A673 (cell line): ENCODE results near the gene FXR2. TPM values are rescaled to one million over a fixed set of nuclear protein-coding genes. Genes with fewer than 3 reads are reported as not detected.

Source experiments
- BruUV-seq: library from RNA; stranded (reverse); fragments of 400-500 nt; replicated peaks from 2 replicates; lab custom pipeline; 2021; lab: Mats Ljungman, UMichigan
- CTCF ChIA-PET: fragments of 300-600 bp; sonication (Branson Sonifier 250); formaldehyde crosslinking; loops from one replicate; lab custom pipeline; 2022; ENCODE audit warnings: antibody characterized with exemption; lab: Charles Lee
- POLR2A ChIA-PET: fragments of 300-600 bp; sonication (Branson Sonifier 250); formaldehyde crosslinking; loops from one replicate; lab custom pipeline; 2022; ENCODE audit warnings: antibody characterized with exemption; ENCODE audit not compliant: low non-redundant PET; lab: Charles Lee
- DNase-seq: peaks from one replicate; pipeline ENCODE4 v3.0.0-alpha.2; 2015; ENCODE audit warnings: low spot score
- H3K27ac ChIP-seq: fragments of 200-600 bp; sonication (generic); 2 replicates; pipeline ENCODE4 v1.5.1; 2016; ENCODE audit warnings: mixed run types, low read depth, mild to moderate bottlenecking, mixed read lengths, antibody characterized with exemption, low read length; ENCODE audit not compliant: poor library complexity, severe bottlenecking
- H3K27me3 ChIP-seq: fragments of 200-600 bp; sonication (generic); replicated peaks from 2 replicates; pipeline ENCODE4 v1.6.1; 2017; ENCODE audit warnings: mixed run types, low read depth, mild to moderate bottlenecking, mixed read lengths, antibody characterized with exemption, low read length; ENCODE audit not compliant: insufficient read depth, poor library complexity
- H3K36me3 ChIP-seq: fragments of 200-600 bp; sonication (generic); 2 replicates; pipeline ENCODE4 v1.6.1; 2016; ENCODE audit warnings: mixed run types, mild to moderate bottlenecking, mixed read lengths, antibody characterized with exemption, low read length; ENCODE audit not compliant: insufficient read depth, poor library complexity, severe bottlenecking
- H3K4me1 ChIP-seq: fragments of 200-600 bp; sonication (generic); 2 replicates; pipeline ENCODE4 v1.6.1; 2017; ENCODE audit warnings: mixed run types, mild to moderate bottlenecking, mixed read lengths, antibody characterized with exemption, low read length; ENCODE audit not compliant: insufficient read depth, poor library complexity, severe bottlenecking
- H3K4me3 ChIP-seq: fragments of 200-600 bp; sonication (generic); 2 replicates; pipeline ENCODE4 v1.5.1; 2016; ENCODE audit warnings: low read depth, mixed run types, mild to moderate bottlenecking, mixed read lengths, low read length; ENCODE audit not compliant: poor library complexity, severe bottlenecking
- H3K9me3 ChIP-seq: fragments of 200-600 bp; sonication (generic); 2 replicates; pipeline ENCODE4 v1.6.1; 2016; ENCODE audit warnings: mixed run types, low read depth, mild to moderate bottlenecking, mixed read lengths, antibody characterized with exemption, low read length; ENCODE audit not compliant: poor library complexity, severe bottlenecking
- CTCF ChIP-seq: fragments of 300-800, 200-600 bp; sonication (generic); conservative IDR thresholded peaks from 2 replicates; pipeline ENCODE4 v1.5.1; 2017; ENCODE audit warnings: low read depth, mild to moderate bottlenecking, antibody characterized with exemption, low read length, moderate library complexity, mixed read lengths
- EZH2 ChIP-seq: fragments of 200-600 bp; sonication (generic); IDR thresholded peaks from 2 replicates; pipeline ENCODE4 v1.6.1; 2017; ENCODE audit warnings: borderline replicate concordance, low read depth, mild to moderate bottlenecking, mixed read lengths, antibody characterized with exemption, low read length; ENCODE audit not compliant: poor library complexity, severe bottlenecking
- intact Hi-C: fragments of 100-400 bp; cut with micrococcal nuclease; formaldehyde crosslinking; loops from one replicate; pipeline ENCODE4 v1.10.0; 2022; ENCODE audit not compliant: unreplicated experiment
- total RNA-seq: library from RNA; stranded (reverse); gene quantifications from 2 replicates; pipeline ENCODE4 v1.2.3, GENCODE V29; 2021

The FXR2 gene
- total RNA-seq, 1 experiment from 2014 or later, result 101 TPM

- no TSS peak for BruUV-seq
- intact Hi-C loops, result no loop called here
- DNase-seq, result no peak
Measured at GRCh38 chr17:7636163-7636562, 21.5 kb upstream of the FXR2 start.

GRCh38 chr17:7634384-7634783 lies 19.7 kb upstream of the FXR2 start:
- H3K27ac ChIP-seq, result no peak overlapping the region
- no TSS peak for BruUV-seq
- ChIA-PET POLR2A (no interaction called here), CTCF (no interaction called here)
- no peaks in the 10 kb centered on the region for H3K4me1 ChIP-seq
- no peaks in the 10 kb centered on the region for H3K36me3 ChIP-seq
- no peaks in the 10 kb centered on the region for H3K27me3 ChIP-seq
- no peak overlapping the region for H3K4me3 ChIP-seq
- peak; percentile 57 for DNase-seq
- TF ChIP-seq CTCF (peak; percentile 54), EZH2 (no peak)
- H3K9me3 ChIP-seq, result no peaks in the 10 kb centered on the region
- intact Hi-C loops, result no loop called here

More at GRCh38 chr17:7636163-7636562, 21.5 kb upstream of the FXR2 start:
- no peak for TF ChIP-seq CTCF
- no peak for TF ChIP-seq EZH2
- H3K4me1 ChIP-seq, result no peaks in the 10 kb centered on the region
- ChIA-PET POLR2A (no interaction called here), CTCF (interaction anchor here (0.5 kb wide), 1 partner anchor 103 kb away, joined by 3 read pairs; no protein-coding TSS in a partner anchor)
- H3K27me3 ChIP-seq, result no peaks in the 10 kb centered on the region
- no peak overlapping the region for H3K27ac ChIP-seq
- H3K4me3 ChIP-seq, result no peak overlapping the region
- no peaks in the 10 kb centered on the region for H3K9me3 ChIP-seq
- no peaks in the 10 kb centered on the region for H3K36me3 ChIP-seq

GRCh38 chr17:7633093-7633492 lies 18.4 kb upstream of the FXR2 start:
- intact Hi-C loops, result no loop called here
- POLR2A ChIA-PET, result no interaction called here
- Histone ChIP-seq H3K27ac (no peak overlapping the region), H3K9me3 (no peaks in the 10 kb centered on the region), H3K27me3 (no peaks in the 10 kb centered on the region), H3K4me3 (no peak overlapping the region), H3K36me3 (no peaks in the 10 kb centered on the region), H3K4me1 (no peaks in the 10 kb centered on the region)
- no TSS peak for BruUV-seq
- TF ChIP-seq EZH2 (no peak), CTCF (0 out of 2 replicates have a peak, but pooled peaks have one; percentile 12)
- peak; percentile 36 for DNase-seq
- CTCF ChIA-PET, result interaction anchor here (0.6 to 1.0 kb wide), 3 partner anchors 54 to 83 kb away, joined by 3 to 5 read pairs (median 3); partner anchors contain the start of genes TP53 and WRAP53
